GM21576 (cell line): ENCODE data around the gene LIAS.
A peak's percentile ranks its signal among the peaks of the same experiment; 100 is the strongest.
"Not testable (repeated sequence)": the region's sequence is repeated elsewhere in the genome, so short reads cannot be mapped to it uniquely, and the experiment has no call there.

Source experiments
- ATAC-seq: cut with Tn5 transposase; IDR thresholded peaks from one replicate; pipeline ENCODE4 v1.9.1; 2021; ENCODE audit warnings: mild to moderate bottlenecking, moderate library complexity; ENCODE audit not compliant: unreplicated experiment

LIAS gene

DNA sequence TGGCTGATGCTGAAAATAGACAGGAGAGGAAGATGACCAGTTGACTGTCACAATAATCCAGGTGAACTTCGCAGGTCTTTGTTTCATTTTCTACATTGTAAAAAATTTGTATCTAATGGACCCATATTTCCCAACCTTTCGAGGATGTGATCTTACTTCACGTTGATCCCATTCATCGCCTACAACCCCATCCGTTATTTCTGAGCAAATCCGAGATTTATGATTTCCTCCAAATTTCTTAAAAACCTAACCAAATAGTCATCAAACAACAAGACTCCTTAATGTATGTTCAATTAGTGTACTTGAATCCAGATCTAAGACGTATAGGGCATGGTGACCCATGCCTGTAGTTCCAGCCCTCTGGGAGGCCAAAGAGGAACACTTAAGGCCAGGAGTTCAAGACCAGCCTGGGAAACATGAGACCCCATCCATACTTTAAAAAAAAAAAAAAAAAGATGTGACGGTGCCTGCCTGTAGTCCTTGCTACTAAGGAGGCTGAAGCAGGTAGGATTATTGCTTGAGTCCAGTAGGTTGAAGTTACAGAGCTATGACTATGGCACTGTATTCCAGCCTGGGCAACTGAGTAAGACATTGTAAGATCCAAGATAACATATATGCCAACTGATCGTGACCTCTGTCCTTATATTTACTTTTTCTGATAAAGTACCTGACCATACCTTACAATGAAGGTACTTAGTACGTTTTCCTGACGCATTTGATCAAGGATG lies 5.8 kb upstream of the LIAS start:
- no peak for ATAC-seq

DNA sequence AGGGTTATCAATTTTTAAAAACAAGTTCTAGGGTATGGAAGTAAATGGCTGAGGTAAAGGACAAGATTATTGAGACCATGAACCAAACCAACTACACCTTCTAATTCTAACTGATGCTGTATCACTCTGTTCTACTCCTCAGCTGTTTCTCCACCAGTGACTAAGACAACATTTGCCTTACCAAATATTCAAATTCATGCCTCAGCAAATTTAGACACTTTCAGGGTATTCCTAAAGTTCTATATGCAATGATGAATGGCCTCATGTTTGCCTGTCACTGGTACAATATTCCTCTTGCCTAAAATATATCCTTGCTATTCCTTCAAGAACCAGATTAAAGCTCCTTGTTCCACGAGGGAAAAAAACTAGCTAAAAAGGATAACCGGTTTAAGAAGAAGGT lies 5.1 kb upstream of the LIAS start:
- ATAC-seq: no peak

DNA sequence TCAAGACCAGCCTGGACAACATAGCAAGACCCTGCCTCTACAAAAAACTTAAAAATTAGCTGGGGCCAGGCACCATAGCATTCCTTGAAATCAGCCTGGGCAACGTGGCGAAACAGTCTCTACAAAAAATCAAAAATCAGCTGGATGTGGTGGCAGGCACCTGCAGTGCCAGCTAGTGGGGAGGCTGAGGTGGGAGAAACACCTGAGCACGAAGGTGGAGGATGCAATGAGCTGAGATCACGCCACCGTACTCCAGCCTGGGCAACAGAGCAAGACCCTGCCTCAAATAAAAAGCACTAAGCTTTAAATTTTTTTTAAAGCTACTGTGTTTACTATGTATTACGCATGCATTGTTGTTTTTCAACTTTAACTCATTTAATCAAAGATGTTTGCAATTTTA lies 3.4 kb upstream of the LIAS start:
- no peak for ATAC-seq

DNA sequence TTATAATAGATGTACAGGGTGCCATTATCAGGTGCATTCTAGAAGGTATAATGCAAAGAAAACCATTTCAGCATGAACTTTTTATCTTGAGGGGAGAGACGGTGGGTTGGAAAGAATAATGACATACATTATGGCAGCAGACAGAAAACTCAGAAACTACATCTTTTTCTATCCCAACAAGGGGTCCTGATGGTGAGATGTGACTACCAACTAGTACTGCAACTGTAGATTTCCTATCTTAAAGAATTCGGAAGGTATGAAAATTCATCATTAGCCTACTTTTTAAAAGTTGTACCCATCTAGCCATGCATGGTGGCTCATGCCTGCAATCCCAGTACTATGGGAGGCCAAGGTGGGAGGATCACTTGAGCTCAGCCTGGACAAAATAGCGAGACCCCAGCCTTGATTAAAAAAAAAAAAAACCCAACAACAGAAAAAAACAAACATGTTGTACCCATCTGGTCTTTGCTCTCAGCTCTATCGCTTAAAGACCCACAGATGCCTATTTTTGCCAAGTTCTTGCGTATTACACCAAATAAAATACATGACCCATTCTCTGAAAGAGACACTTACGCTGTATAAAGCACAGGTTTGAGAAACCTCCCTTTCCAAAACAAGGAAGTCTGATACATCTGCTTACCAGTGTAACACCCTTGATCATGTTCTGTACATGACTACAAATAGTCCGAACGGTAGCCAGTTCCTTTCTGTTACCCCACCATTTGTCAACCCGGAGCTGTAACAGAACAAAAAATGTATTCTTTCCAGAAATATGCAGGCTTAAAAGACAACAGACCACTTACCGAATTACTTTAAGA lies 1.7 kb upstream of the LIAS start:
- no peak for ATAC-seq

DNA sequence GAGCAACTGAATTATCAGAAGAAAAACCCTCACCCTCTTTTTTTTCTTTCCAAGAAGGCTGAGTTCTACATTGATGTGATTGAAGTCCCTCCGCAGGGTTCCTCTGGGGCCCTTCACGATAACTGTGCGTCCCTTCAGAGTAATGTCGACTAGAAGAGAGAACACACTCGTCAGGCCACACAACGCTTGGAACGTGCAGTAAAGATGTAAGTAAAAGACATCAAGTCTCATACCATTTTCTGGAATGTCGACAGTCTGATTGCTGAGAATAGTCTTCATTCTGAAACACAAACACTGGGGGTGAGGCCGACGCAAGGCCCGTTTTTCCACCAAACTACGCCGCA lies 723 bp upstream of the LIAS start:
- not testable (repeated sequence) for ATAC-seq

DNA sequence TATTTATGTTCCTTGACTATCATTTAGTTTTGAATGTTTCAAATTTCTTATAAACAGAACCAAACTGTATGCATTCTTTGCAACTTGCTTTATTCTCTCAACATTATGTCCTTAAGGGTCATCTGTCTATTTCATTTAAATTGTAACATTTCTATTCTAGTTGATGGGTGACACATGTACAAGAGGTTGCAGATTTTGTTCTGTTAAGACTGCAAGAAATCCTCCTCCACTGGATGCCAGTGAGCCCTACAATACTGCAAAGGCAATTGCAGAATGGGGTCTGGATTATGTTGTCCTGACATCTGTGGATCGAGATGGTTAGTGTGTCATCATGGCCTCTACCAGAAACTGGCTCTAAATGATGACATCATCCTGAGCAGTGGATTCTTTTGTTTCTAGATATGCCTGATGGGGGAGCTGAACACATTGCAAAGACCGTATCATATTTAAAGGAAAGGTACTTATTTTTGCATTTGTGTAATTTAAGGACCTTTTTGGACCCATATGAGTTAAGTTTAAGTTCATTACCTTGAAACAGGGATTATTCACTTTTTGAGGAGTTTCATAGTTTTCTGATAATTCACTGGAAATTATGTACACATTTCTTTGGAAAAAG lies 6.1 kb downstream of the LIAS start:
- no peak for ATAC-seq

DNA sequence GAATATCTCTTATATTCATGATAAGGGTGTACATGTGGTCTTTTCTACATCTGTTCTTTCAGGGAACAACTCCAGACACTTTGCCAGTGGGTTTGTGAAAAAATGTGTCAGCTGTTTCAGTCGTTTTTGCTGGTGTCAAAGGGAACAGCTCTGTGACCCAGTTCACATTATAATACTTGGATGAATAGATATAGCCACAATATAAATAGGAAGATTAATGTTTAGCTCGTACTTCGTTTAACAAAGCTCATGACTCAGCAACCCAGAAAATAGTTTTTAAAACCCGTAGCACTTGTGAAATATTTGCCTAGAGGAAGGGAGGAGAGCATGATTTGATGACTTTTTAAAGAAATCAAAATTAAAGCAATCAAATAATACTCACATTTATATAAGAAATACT lies 7.9 kb downstream of the LIAS start:
- ATAC-seq: no peak

DNA sequence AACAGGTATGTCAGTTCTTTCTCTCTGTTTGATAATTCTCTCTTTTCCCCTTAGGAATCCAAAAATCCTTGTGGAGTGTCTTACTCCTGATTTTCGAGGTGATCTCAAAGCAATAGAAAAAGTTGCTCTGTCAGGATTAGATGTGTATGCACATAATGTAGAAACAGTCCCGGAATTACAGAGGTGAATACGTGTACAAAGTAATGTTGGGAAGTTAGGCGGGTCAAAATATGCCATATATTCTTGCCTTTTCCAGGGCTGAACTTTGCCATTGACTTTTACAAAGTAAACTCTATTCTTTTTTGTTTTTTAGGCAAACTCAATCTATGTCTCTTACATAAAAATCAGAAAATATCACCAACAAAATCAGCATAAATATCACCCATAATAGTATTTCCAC lies 8.6 kb downstream of the LIAS start:
- no peak for ATAC-seq

DNA sequence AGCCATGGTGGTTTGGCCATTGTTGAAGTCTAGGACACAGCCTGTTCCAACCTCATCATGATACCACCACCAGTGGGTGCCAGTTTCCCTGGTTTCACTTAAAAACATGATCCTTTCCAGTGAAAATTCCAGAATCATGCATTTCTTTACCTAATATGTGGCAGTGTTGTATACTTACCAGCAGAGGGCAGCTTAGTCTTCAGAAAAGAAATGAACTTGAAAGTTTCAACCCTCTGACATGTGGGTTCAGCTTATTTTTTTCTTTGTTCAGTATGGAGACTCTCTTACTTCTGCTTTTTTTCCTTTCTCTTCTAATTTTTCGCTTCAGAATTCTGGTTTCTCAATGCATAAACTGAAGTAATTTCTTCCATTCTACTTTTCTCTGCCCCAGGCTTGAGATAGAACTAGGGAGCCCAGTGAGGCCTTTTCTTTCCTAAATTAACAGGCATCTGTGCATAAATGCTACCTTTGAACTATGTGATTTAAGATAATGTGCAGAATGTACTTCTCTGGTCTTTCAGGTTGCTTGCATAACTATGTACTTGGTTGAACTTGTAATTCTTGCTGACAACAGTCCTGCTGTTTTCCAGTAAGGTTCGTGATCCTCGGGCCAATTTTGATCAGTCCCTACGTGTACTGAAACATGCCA lies 10.7 kb downstream of the LIAS start:
- peak; percentile 78 for ATAC-seq

DNA sequence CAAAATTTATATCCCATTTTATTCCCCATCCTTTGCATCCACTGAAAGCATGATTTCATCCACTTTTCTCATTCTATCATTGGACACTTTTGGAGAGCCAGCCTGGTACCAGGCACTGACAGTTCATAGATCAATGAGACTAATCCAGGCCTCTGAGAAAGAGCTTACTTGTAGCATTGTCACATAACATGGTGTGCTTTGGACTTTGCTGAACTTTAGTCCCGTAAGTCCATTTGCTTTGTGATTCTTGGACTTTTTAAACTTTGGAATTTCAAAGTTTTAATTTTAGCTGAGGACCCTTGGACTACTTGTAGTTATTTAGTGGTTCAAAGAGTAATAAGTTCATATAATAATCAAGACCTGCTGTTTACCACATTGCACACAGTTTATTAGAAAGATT lies 11.5 kb downstream of the LIAS start:
- no peak for ATAC-seq

DNA sequence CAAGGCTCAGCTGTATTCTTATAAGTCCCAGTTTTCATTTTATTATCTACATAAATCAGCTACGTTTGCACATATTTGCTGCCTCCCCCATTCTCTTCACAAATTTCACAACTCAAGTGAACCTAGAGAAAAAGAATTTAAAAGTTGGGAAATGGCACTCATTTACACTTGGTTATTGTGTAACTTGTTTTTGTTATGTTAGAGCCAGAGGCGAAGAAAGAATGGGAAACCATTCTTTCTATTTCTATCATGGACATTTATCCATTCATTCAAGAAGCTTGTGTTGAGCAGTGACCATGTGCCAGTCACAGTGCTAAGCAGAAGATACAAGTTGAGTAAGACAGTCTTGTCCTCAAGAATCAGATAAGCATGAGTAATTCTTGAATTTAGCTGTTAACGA lies 13.5 kb downstream of the LIAS start:
- no peak for ATAC-seq

DNA sequence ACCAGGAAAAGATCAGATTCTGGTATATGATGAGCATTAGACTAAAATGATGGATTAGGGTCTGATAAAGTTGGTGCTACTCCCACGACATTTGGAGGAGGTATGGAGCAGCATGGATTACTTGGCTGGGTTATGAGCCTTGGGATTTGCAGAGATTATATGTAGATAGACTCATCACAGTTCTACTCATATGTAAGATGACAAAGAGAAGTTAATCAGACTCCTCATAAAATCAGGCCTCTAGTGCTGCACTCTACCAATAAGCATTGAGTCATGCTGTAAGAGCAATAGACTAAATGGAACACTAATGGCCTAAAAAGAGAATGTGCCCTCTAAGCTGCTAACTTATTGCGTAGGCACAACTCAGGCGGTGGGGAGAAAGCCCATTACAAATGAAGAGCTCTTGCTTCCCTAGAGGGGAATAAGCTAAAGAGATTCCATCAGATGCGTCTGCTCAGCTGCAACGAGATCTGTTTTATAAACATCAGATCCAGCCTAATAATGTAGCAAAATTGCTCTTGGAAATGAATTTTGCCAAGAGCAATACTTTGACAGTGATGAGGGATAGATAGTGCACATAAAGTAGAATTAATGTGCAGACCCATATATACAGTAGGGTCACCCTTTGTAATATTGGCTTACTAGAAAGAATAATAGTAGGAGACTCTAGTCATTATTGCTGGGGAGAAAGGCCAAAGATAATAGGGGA lies 17.5 kb downstream of the LIAS start:
- no peak for ATAC-seq

DNA sequence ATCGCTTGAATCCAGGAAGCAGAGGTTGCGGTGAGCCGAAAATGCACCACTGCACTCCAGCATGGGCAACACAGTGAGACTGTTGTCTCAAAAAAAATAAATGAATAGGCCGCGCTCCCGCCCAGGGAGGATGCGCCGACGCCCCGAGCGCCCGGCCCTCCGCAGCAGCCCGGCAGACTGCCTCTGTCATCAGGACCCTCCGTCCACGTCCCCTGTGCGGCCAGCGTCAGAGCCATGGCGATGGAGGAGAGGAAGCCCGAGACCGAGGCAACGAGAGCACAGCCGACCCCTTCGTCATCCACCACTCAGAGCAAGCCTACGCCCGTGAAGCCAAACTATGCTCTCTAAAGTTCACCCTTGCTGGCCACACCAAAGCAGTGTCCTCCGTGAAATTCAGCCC lies 21.4 kb downstream of the LIAS start:
- ATAC-seq: no peak

DNA sequence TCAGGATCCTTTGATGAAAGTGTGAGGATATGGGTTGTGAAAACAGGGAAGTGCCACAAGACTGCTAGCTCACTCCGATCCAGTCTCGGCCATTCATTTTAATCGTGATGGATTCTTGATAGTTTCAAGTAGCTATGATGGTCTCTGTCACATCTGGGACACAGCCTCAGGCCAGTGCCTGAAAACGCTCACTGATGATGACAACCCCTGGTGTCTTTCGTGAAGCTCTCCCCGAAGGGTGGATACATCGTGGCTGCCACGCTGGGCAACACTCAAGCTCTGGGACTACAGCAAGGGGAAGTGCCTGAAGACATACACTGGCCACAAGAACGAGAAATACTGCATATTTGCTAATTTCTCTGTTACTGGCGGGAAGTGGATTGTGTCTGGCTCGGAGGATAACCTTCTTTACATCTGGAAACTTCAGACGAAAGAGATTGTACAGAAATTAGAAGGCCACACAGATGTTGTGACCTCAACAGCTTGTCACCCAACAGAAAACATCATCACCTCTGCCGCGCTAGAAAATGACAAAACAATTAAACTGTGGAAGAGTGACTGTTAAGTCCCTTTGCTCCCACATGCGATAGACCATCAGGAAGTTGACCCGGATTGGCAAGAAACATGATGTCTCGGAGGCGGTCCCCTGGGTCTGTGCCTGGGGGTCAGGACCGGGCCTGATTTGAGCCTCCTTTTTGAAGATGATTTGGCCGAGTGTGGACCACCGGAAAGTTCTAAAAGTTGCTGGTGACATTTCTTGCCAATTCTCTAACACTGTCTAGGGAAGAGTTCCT lies 22.2 kb downstream of the LIAS start:
- no peak for ATAC-seq

DNA sequence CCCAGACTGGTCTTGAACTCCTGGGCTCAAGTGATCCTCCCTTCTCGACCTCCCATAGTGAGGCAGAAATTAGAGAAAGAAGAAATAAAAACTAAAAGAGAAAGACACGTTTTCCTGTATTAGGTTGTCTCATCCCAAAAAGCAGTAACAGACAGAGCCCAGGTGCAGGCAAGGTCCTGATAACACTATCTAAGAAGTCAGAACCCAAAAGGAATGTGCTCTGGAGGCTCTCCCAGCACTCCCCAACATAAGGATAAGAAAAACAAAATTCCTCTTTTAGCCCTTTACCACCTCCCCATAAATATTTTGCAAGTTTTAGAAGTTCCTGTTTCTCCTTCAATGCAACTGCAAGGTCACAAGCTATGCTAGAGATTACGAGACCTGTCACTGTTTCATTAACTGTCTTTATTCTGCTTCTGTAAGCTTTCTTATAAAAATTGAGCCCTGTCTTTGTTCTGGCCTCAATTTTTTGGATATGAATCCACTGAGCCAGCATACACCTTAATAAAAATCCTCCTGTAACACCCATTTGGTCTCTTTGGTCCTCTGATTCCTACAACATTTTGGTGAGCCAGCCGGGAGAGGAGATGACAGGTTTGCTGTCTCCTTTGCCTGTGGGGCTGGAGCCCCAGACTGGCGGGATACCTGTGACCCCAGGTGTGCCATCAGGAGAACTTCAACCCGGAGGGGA lies 25.9 kb downstream of the LIAS start:
- no peak for ATAC-seq

DNA sequence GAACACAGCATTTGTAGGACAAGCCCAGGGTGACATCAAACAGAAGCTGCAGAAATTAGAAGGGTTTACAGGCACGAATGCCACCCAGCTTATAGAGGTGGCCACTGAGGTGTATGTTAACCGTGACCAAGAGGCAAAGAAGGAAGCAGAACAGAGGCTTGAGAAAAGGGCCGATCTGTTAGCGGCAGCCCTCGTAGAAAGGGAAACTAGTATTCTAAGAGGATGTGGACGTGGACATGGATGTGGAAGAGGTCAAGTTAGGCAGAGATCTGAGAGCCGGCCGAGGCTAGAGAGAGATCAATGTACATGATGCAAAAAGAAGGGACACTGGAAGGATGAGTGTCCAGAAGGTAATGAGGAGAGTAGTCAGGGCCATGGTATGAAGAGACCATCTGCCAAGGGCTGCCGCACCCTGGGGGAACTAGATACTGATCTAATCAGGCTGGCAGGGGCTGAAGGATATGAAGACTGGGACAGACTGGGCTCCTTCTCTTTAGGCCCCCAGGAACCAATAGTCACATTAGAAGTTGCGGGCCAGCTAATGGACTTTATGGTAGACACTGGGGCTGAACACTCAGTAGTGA lies 27.5 kb downstream of the LIAS start:
- no peak for ATAC-seq

DNA sequence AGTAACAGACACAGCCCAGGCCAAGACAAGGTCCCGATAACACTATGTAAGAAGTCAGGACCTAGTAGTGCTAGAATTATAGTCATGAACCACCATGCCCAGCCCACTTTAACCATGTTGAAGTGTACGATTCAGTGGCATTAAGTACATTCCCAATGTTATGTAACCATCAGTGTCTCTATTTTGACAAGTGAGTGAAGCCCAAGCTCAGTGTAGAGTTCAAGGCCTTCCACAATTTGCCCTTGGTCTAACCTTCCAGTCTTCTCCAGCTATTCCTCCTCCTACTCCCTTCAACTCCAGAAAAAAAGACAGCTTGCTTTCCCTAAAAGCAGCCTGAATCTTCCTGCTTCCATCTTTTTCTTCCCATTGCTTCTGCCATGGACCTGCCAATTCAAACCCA lies 31.5 kb downstream of the LIAS start:
- ATAC-seq: no peak

DNA sequence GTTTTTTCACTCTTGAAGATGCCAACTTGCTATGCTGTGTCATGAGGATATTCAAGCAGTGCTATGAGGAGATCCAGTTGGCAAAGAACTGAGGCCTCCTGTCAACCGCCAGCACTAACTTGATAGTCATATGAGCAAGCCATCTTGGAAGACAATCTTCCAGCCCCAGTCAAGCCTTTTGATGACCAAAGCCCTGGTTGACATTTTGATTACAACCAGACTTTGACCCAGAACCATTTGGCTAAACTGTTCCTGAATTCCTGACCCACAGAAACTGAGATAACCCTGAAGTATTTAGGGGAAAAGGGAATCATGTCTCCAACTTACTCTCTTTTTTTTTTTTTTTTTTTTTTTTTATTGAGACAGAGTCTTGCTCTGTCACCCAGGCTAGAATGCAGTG lies 35.5 kb downstream of the LIAS start:
- ATAC-seq: no peak

DNA sequence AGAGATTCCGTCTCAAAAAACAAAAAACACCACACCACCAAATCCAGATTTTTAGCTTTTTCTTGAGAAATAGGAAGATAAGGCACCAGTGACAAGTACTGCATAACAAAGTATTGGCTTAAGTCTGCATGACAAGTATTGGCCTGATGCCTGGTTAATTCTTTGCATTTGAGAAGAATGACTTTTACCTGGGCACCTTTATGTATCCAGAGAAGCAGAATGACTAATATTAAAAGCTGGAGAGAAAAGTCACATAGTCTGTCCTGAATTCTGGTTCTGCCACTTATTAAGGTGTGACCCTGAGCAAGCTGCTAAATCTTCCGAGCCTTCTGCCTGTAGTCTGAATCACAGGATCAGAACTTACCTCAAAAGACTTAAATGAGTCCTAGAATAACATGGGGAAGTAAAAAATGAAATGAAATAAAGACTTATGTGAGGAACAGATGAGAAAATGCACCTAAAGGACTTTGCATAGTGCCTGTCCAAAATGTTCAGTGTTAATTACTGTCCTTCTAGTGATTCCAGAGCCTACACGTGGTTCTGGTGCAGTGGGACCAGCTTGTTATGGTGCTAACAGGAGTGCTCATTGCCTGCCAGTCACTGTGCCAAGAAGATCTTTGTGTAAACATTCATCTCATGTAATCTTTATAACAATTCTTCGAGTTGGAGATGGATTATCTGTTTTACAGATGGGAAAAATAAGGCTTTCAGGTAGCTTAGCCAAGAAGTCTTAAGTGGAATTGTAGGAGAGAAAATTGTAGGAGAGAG lies 36.8 kb downstream of the LIAS start:
- no peak for ATAC-seq
